ENCODE data around the gene PPP1R9B.
A peak's percentile ranks its signal among the peaks of the same experiment; 100 is the strongest.

PPP1R9B gene

GRCh38 chr17:50151937-50152547 lies 1.6 kb upstream of the PPP1R9B start:
- H3K27ac ChIP-seq (ENCODE audit: low read length) = peak overlapping the region; percentile 87
- H3K4me3 ChIP-seq (ENCODE audit: low read depth in 1 of 2, low read length in 2 of 2) = peak overlapping the region; percentile 82 to 88
- no peaks in the 10 kb centered on the region for H3K36me3 ChIP-seq (ENCODE audit: control insufficient read depth in 1 of 2, insufficient read depth in 2 of 2, low read length in 2 of 2)
- H3K4me1 ChIP-seq (ENCODE audit: control insufficient read depth in 1 of 2, insufficient read depth in 2 of 2, low read length in 2 of 2) = peaks cover 29 to 59% of the 10 kb centered on the region in 2 donors
- H3K9me3 ChIP-seq (ENCODE audit: control insufficient read depth in 1 of 2, low read length in 2 of 2) = no peaks in the 10 kb centered on the region
- no peaks in the 10 kb centered on the region for H3K27me3 ChIP-seq (ENCODE audit: low read depth, low read length)

GRCh38 chr17:50151041-50151936 lies 812 bp upstream of the PPP1R9B start:
- peaks cover 35 to 66% of the 10 kb centered on the region in 2 donors for H3K4me1 ChIP-seq (ENCODE audit: control insufficient read depth in 1 of 2, insufficient read depth in 2 of 2, low read length in 2 of 2)
- no peaks in the 10 kb centered on the region for H3K36me3 ChIP-seq (ENCODE audit: control insufficient read depth in 1 of 2, insufficient read depth in 2 of 2, low read length in 2 of 2)
- H3K27me3 ChIP-seq (ENCODE audit: low read depth, low read length) = no peaks in the 10 kb centered on the region
- peak overlapping the region; percentile 82 to 88 for H3K4me3 ChIP-seq (ENCODE audit: low read depth in 1 of 2, low read length in 2 of 2)
- H3K27ac ChIP-seq (ENCODE audit: low read length) = peak overlapping the region; percentile 93
- no peaks in the 10 kb centered on the region for H3K9me3 ChIP-seq (ENCODE audit: control insufficient read depth in 1 of 2, low read length in 2 of 2)

GRCh38 chr17:50149417-50150353 lies 792 bp downstream of the PPP1R9B start:
- Histone ChIP-seq H3K9me3 (ENCODE audit: control insufficient read depth in 1 of 2, low read length in 2 of 2) (no peaks in the 10 kb centered on the region), H3K36me3 (ENCODE audit: control insufficient read depth in 1 of 2, insufficient read depth in 2 of 2, low read length in 2 of 2) (peaks cover 1 to 4% of the 10 kb centered on the region in 2 donors), H3K27me3 (ENCODE audit: low read depth, low read length) (no peaks in the 10 kb centered on the region), H3K4me3 (ENCODE audit: low read depth in 1 of 2, low read length in 2 of 2) (peak overlapping the region; percentile 60 to 82), H3K4me1 (ENCODE audit: control insufficient read depth in 1 of 2, insufficient read depth in 2 of 2, low read length in 2 of 2) (peaks cover 29 to 67% of the 10 kb centered on the region in 2 donors), H3K27ac (ENCODE audit: low read length) (no peak overlapping the region)

GRCh38 chr17:50149091-50149416 lies 1.4 kb downstream of the PPP1R9B start:
- H3K4me1 ChIP-seq (ENCODE audit: control insufficient read depth in 1 of 2, insufficient read depth in 2 of 2, low read length in 2 of 2) = peaks cover 23 to 61% of the 10 kb centered on the region in 2 donors
- H3K36me3 ChIP-seq (ENCODE audit: control insufficient read depth in 1 of 2, insufficient read depth in 2 of 2, low read length in 2 of 2) = peaks cover 8 to 10% of the 10 kb centered on the region in 2 donors

GRCh38 chr17:50148226-50149090 lies 2.0 kb downstream of the PPP1R9B start:
- Histone ChIP-seq H3K27ac (ENCODE audit: low read length) (peak overlapping the region; percentile 81), H3K4me3 (ENCODE audit: low read depth in 1 of 2, low read length in 2 of 2) (peak overlapping the region; percentile 79 to 82), H3K4me1 (ENCODE audit: control insufficient read depth in 1 of 2, insufficient read depth in 2 of 2, low read length in 2 of 2) (peaks cover 20 to 55% of the 10 kb centered on the region in 2 donors), H3K27me3 (ENCODE audit: low read depth, low read length) (no peaks in the 10 kb centered on the region), H3K36me3 (ENCODE audit: control insufficient read depth in 1 of 2, insufficient read depth in 2 of 2, low read length in 2 of 2) (peaks cover 14 to 16% of the 10 kb centered on the region in 2 donors), H3K9me3 (ENCODE audit: control insufficient read depth in 1 of 2, low read length in 2 of 2) (no peaks in the 10 kb centered on the region)

More at GRCh38 chr17:50149091-50149416, 1.4 kb downstream of the PPP1R9B start:
- H3K4me3 ChIP-seq (ENCODE audit: low read depth in 1 of 2, low read length in 2 of 2) = peak overlapping the region; percentile 44 to 82
- H3K9me3 ChIP-seq (ENCODE audit: control insufficient read depth in 1 of 2, low read length in 2 of 2) = no peaks in the 10 kb centered on the region
- no peaks in the 10 kb centered on the region for H3K27me3 ChIP-seq (ENCODE audit: low read depth, low read length)
- no peak overlapping the region for H3K27ac ChIP-seq (ENCODE audit: low read length)

GRCh38 chr17:50147841-50148225 lies 2.6 kb downstream of the PPP1R9B start:
- Histone ChIP-seq H3K27ac (ENCODE audit: low read length) (peak overlapping the region; percentile 81), H3K4me1 (ENCODE audit: control insufficient read depth in 1 of 2, insufficient read depth in 2 of 2, low read length in 2 of 2) (peaks cover 20 to 49% of the 10 kb centered on the region in 2 donors), H3K9me3 (ENCODE audit: control insufficient read depth in 1 of 2, low read length in 2 of 2) (no peaks in the 10 kb centered on the region), H3K36me3 (ENCODE audit: control insufficient read depth in 1 of 2, insufficient read depth in 2 of 2, low read length in 2 of 2) (peaks cover 18 to 22% of the 10 kb centered on the region in 2 donors), H3K27me3 (ENCODE audit: low read depth, low read length) (no peaks in the 10 kb centered on the region), H3K4me3 (ENCODE audit: low read depth in 1 of 2, low read length in 2 of 2) (peak overlapping the region; percentile 79 to 82)

GRCh38 chr17:50146927-50147665 lies 3.4 kb downstream of the PPP1R9B start:
- H3K27me3 ChIP-seq (ENCODE audit: low read depth, low read length) = no peaks in the 10 kb centered on the region
- peak overlapping the region; percentile 79 to 82 for H3K4me3 ChIP-seq (ENCODE audit: low read depth in 1 of 2, low read length in 2 of 2)
- peaks cover 15 to 42% of the 10 kb centered on the region in 2 donors for H3K4me1 ChIP-seq (ENCODE audit: control insufficient read depth in 1 of 2, insufficient read depth in 2 of 2, low read length in 2 of 2)
- peaks cover 25 to 30% of the 10 kb centered on the region in 2 donors for H3K36me3 ChIP-seq (ENCODE audit: control insufficient read depth in 1 of 2, insufficient read depth in 2 of 2, low read length in 2 of 2)
- peak overlapping the region; percentile 81 for H3K27ac ChIP-seq (ENCODE audit: low read length)
- H3K9me3 ChIP-seq (ENCODE audit: control insufficient read depth in 1 of 2, low read length in 2 of 2) = no peaks in the 10 kb centered on the region

GRCh38 chr17:50146230-50146926 lies 4.1 kb downstream of the PPP1R9B start:
- Histone ChIP-seq H3K27ac (ENCODE audit: low read length) (peak overlapping the region; percentile 81), H3K4me3 (ENCODE audit: low read depth in 1 of 2, low read length in 2 of 2) (peak overlapping the region; percentile 79 to 82)

GRCh38 chr17:50145532-50146229 lies 4.8 kb downstream of the PPP1R9B start:
- H3K9me3 ChIP-seq (ENCODE audit: control insufficient read depth in 1 of 2, low read length in 2 of 2) = no peaks in the 10 kb centered on the region
- peak overlapping the region in 1 of 2 donors; percentile 82 for H3K4me3 ChIP-seq (ENCODE audit: low read depth in 1 of 2, low read length in 2 of 2)
- no peak overlapping the region for H3K27ac ChIP-seq (ENCODE audit: low read length)
- peaks cover 36 to 43% of the 10 kb centered on the region in 2 donors for H3K36me3 ChIP-seq (ENCODE audit: control insufficient read depth in 1 of 2, insufficient read depth in 2 of 2, low read length in 2 of 2)
- no peaks in the 10 kb centered on the region for H3K27me3 ChIP-seq (ENCODE audit: low read depth, low read length)
- H3K4me1 ChIP-seq (ENCODE audit: control insufficient read depth in 1 of 2, insufficient read depth in 2 of 2, low read length in 2 of 2) = peaks cover 12 to 41% of the 10 kb centered on the region in 2 donors

More at GRCh38 chr17:50146230-50146926, 4.1 kb downstream of the PPP1R9B start:
- Histone ChIP-seq H3K36me3 (ENCODE audit: control insufficient read depth in 1 of 2, insufficient read depth in 2 of 2, low read length in 2 of 2) (peaks cover 30 to 36% of the 10 kb centered on the region in 2 donors), H3K27me3 (ENCODE audit: low read depth, low read length) (no peaks in the 10 kb centered on the region), H3K9me3 (ENCODE audit: control insufficient read depth in 1 of 2, low read length in 2 of 2) (no peaks in the 10 kb centered on the region), H3K4me1 (ENCODE audit: control insufficient read depth in 1 of 2, insufficient read depth in 2 of 2, low read length in 2 of 2) (peaks cover 13 to 38% of the 10 kb centered on the region in 2 donors)
